H1 (cell line): Measurements from ENCODE around the gene CACNA2D1. TPM values are rescaled to one million over a fixed set of nuclear protein-coding genes. Genes with fewer than 3 reads are reported as not detected.

ENCODE experiments used
- CTCF ChIA-PET: fragments of 300-600 bp; sonication (Branson Sonifier 250); formaldehyde crosslinking; loops from one replicate; lab custom pipeline; 2021; ENCODE audit not compliant: partially characterized antibody; lab: Charles Lee
- POLR2A ChIA-PET: fragments of 300-600 bp; sonication (Branson Sonifier 250); formaldehyde crosslinking; loops from one replicate; lab custom pipeline; 2021; ENCODE audit warnings: inconsistent platforms; ENCODE audit not compliant: partially characterized antibody; lab: Charles Lee
- DNase-seq, 2 experiments: peaks; one replicate each; pipeline versions ENCODE4 v3.0.0 to v3.0.0-alpha.2; 2010 to 2022; ENCODE audit warnings: low spot score in 2 of 2, low read depth in 1 of 2, mixed read lengths in 1 of 2
- FAIRE-seq: peaks from 2 replicates; lab custom pipeline; 2011; peaks lifted over from hg19 to GRCh38; lab: Jason Lieb, UNC
- H2AFZ ChIP-seq: 2 replicates; pipeline ENCODE4 v1.8.1; 2012; ENCODE audit warnings: low read length, inconsistent platforms
- H2AK5ac ChIP-seq: 2 replicates; pipeline ENCODE4 v1.6.1; 2013; ENCODE audit warnings: low read depth, low read length
- H2BK120ac ChIP-seq: replicated peaks from 2 replicates; pipeline ENCODE3; 2013; ENCODE audit warnings: low read depth, low read length, inconsistent platforms
- H2BK12ac ChIP-seq: 2 replicates; pipeline ENCODE4 v1.6.1; 2013; ENCODE audit warnings: low read depth, low read length
- H2BK15ac ChIP-seq: 2 replicates; pipeline ENCODE4 v1.6.1; 2013; ENCODE audit warnings: low read length
- H2BK20ac ChIP-seq: 2 replicates; pipeline ENCODE4 v1.6.1; 2013; ENCODE audit warnings: low read length
- H2BK5ac ChIP-seq: 2 replicates; pipeline ENCODE4 v1.6.1; 2013; ENCODE audit warnings: low read depth, low read length
- H3K14ac ChIP-seq: 2 replicates; pipeline ENCODE4 v1.6.1; 2013; ENCODE audit warnings: inconsistent platforms; ENCODE audit not compliant: insufficient read length
- H3K18ac ChIP-seq: 2 replicates; pipeline ENCODE4 v1.6.1; 2013; ENCODE audit warnings: low read length; ENCODE audit errors: extremely low read depth
- H3K23ac ChIP-seq: 2 replicates; pipeline ENCODE4 v1.6.1; 2013; ENCODE audit warnings: inconsistent platforms; ENCODE audit not compliant: insufficient read length
- H3K23me2 ChIP-seq: 2 replicates; pipeline ENCODE4 v1.6.1; 2013; ENCODE audit warnings: low read depth, low read length
- H3K27ac ChIP-seq: 2 replicates; pipeline ENCODE4 v1.6.1; 2011; ENCODE audit warnings: low read depth, low read length, inconsistent platforms
- H3K27me3 ChIP-seq, 4 experiments: replicated peaks in 1 of 4; 1 replicate in 1 of 4; 2 replicates in 3 of 4; pipeline versions ENCODE4 v1.6.1 to v1.8.1; 2011 to 2013; ENCODE audit warnings: low read length in 3 of 4, mild to moderate bottlenecking in 3 of 4, inconsistent platforms in 2 of 4, mixed read lengths in 2 of 4, moderate library complexity in 1 of 4; ENCODE audit not compliant: control insufficient read depth in 3 of 4, insufficient read depth in 3 of 4; ENCODE audit errors: extremely low read depth in 1 of 4
- H3K36me3 ChIP-seq, 4 experiments: 2 replicates each; pipeline versions ENCODE4 v1.6.1 to v1.8.1; 2011 to 2013; ENCODE audit warnings: mild to moderate bottlenecking in 4 of 4, low read length in 3 of 4, moderate library complexity in 2 of 4, control low read depth in 1 of 4, inconsistent platforms in 1 of 4; ENCODE audit not compliant: insufficient read depth in 4 of 4, control insufficient read depth in 2 of 4
- H3K4ac ChIP-seq: replicated peaks from 2 replicates; pipeline ENCODE3; 2013; ENCODE audit warnings: low read length, low read depth, mixed read lengths, inconsistent platforms; ENCODE audit not compliant: insufficient read length
- H3K4me1 ChIP-seq, 4 experiments: replicated peaks in 1 of 4; 1 replicate in 1 of 4; 2 replicates in 3 of 4; pipeline versions ENCODE4 v1.6.1 to v1.8.1; 2011 to 2013; ENCODE audit warnings: low read length in 3 of 4, inconsistent platforms in 2 of 4, mixed read lengths in 1 of 4; ENCODE audit not compliant: insufficient read depth in 4 of 4, control insufficient read depth in 3 of 4
- H3K4me2 ChIP-seq, 2 experiments: 2 replicates each; pipeline versions ENCODE4 v1.6.1 to v1.8.1; 2011 to 2013; ENCODE audit warnings: low read depth in 2 of 2, low read length in 2 of 2, control low read depth in 1 of 2, inconsistent platforms in 1 of 2, mild to moderate bottlenecking in 1 of 2; ENCODE audit not compliant: insufficient read depth in 1 of 2
- H3K4me3 ChIP-seq, 4 experiments: fragments of 200-600, 300-600 bp in 1 of 4; sonication (generic), shearing (Covaris generic), sonication (Bioruptor Twin) in 1 of 4; 2 replicates each; pipeline versions ENCODE4 v1.5.1 to v1.8.1; 2011 to 2016; ENCODE audit warnings: low read length in 4 of 4, low read depth in 3 of 4, control low read depth in 2 of 4, inconsistent platforms in 2 of 4, mild to moderate bottlenecking in 2 of 4, mixed read lengths in 1 of 4, moderate library complexity in 1 of 4; ENCODE audit not compliant: insufficient read depth in 2 of 4; ENCODE audit errors: extremely low read depth in 1 of 4
- H3K56ac ChIP-seq: replicated peaks from 2 replicates; pipeline ENCODE3; 2013; ENCODE audit warnings: low read depth, mild to moderate bottlenecking, mixed read lengths, low read length, inconsistent platforms; ENCODE audit not compliant: insufficient read length
- H3K79me1 ChIP-seq: 2 replicates; pipeline ENCODE4 v1.6.1; 2013; ENCODE audit warnings: low read depth, low read length, control low read depth
- H3K79me2 ChIP-seq, 2 experiments: 2 replicates each; pipeline versions ENCODE4 v1.6.1 to v1.8.1; 2012 to 2013; ENCODE audit warnings: low read length in 2 of 2, mild to moderate bottlenecking in 2 of 2, inconsistent platforms in 1 of 2; ENCODE audit not compliant: insufficient read depth in 2 of 2, control insufficient read depth in 1 of 2
- H3K9ac ChIP-seq, 4 experiments: replicated peaks in 1 of 4; 1 replicate in 1 of 4; 2 replicates in 3 of 4; pipeline versions ENCODE4 v1.6.1 to v1.8.1; 2011 to 2013; ENCODE audit warnings: low read depth in 3 of 4, low read length in 3 of 4, control low read depth in 2 of 4, mild to moderate bottlenecking in 2 of 4, moderate library complexity in 2 of 4, inconsistent platforms in 1 of 4; ENCODE audit errors: extremely low read depth in 1 of 4
- H3K9me3 ChIP-seq, 2 experiments: 2 replicates each; pipeline versions ENCODE4 v1.6.1 to v1.8.1; 2012 to 2013; ENCODE audit warnings: mild to moderate bottlenecking in 2 of 2, moderate library complexity in 2 of 2, control low read depth in 1 of 2, inconsistent platforms in 1 of 2, low read depth in 1 of 2, low read length in 1 of 2, mixed read lengths in 1 of 2; ENCODE audit not compliant: insufficient read depth in 2 of 2
- H4K20me1 ChIP-seq, 2 experiments: replicated peaks in 1 of 2; 2 replicates each; pipeline versions ENCODE3 to v1.8.1; 2011 to 2013; ENCODE audit warnings: inconsistent platforms in 2 of 2, low read length in 2 of 2, mild to moderate bottlenecking in 1 of 2; ENCODE audit not compliant: insufficient read depth in 2 of 2, control insufficient read depth in 1 of 2
- H4K5ac ChIP-seq: 2 replicates; pipeline ENCODE4 v1.6.1; 2013; ENCODE audit warnings: low read length, low read depth, mixed read lengths, inconsistent platforms; ENCODE audit not compliant: insufficient read length
- H4K8ac ChIP-seq: 2 replicates; pipeline ENCODE4 v1.8.0; 2013; ENCODE audit warnings: mild to moderate bottlenecking, moderate library complexity, low read length, inconsistent platforms; ENCODE audit not compliant: insufficient read depth; ENCODE audit errors: extremely low read depth
- H4K91ac ChIP-seq: replicated peaks from 2 replicates; pipeline ENCODE3; 2013; ENCODE audit warnings: low read length, mixed read lengths, inconsistent platforms; ENCODE audit not compliant: insufficient read length
- BCL11A ChIP-seq, 2 experiments: IDR thresholded peaks; one replicate each; pipeline ENCODE4 v1.6.1; 2011; ENCODE audit warnings: low read depth in 2 of 2, low read length in 2 of 2, mild to moderate bottlenecking in 2 of 2
- CEBPB ChIP-seq: IDR thresholded peaks from 2 replicates; pipeline ENCODE4 v1.6.1; 2012; ENCODE audit warnings: low read depth, low read length
- CTBP2 ChIP-seq: IDR thresholded peaks from 2 replicates; pipeline ENCODE4 v1.7.0; 2011; ENCODE audit warnings: borderline replicate concordance, mild to moderate bottlenecking, moderate library complexity, mixed read lengths, low read length; ENCODE audit not compliant: insufficient read depth, insufficient read length
- GABPA ChIP-seq: IDR thresholded peaks from 2 replicates; pipeline ENCODE4 v1.6.1; 2011; ENCODE audit warnings: mild to moderate bottlenecking, low read length, moderate library complexity, borderline replicate concordance; ENCODE audit not compliant: insufficient read depth
- MAFK ChIP-seq: IDR thresholded peaks from 2 replicates; pipeline ENCODE4 v1.6.1; 2012; ENCODE audit warnings: low read depth, mild to moderate bottlenecking, improper control_type of control experiment, low read length
- PHF8 ChIP-seq: fragments of 200-600 bp; sonication (generic); conservative IDR thresholded peaks from 2 replicates; pipeline ENCODE4 v1.7.1; 2012; ENCODE audit warnings: low read depth, mild to moderate bottlenecking, inconsistent platforms, low read length, moderate library complexity
- POLR2AphosphoS5 ChIP-seq: IDR thresholded peaks from 2 replicates; pipeline ENCODE4 v1.6.1; 2011; ENCODE audit warnings: low read depth, low read length
- POU5F1 ChIP-seq: IDR thresholded peaks from 2 replicates; pipeline ENCODE4 v1.6.1; 2011; ENCODE audit warnings: low read depth, mild to moderate bottlenecking, low read length, moderate library complexity
- RNF2 ChIP-seq: fragments of 200-900, 300-1000 bp; sonication (generic); IDR thresholded peaks from 2 replicates; pipeline ENCODE4 v1.7.1; 2016; ENCODE audit warnings: borderline replicate concordance, low read depth, mild to moderate bottlenecking, antibody characterized with exemption, low read length; ENCODE audit not compliant: poor library complexity, severe bottlenecking; ENCODE audit errors: missing control alignments
- RXRA ChIP-seq: IDR thresholded peaks from 2 replicates; pipeline ENCODE4 v1.6.1; 2011; ENCODE audit warnings: low read depth, mild to moderate bottlenecking, low read length, moderate library complexity; ENCODE audit not compliant: insufficient read depth
- SIRT6 ChIP-seq: IDR thresholded peaks from one replicate; pipeline ENCODE4 v1.7.1; 2012; ENCODE audit warnings: low read length, inconsistent platforms
- SRF ChIP-seq: IDR thresholded peaks from 2 replicates; pipeline ENCODE4 v1.6.1; 2011; ENCODE audit warnings: mild to moderate bottlenecking, low read depth, low read length, moderate library complexity
- SUZ12 ChIP-seq: fragments of 200-600 bp; sonication (generic); IDR thresholded peaks from 2 replicates; pipeline ENCODE4 v1.6.1; 2012; ENCODE audit warnings: mild to moderate bottlenecking, inconsistent platforms, low read length, moderate library complexity, mixed read lengths
- YY1 ChIP-seq: IDR thresholded peaks from 2 replicates; pipeline ENCODE4 v1.6.1; 2011; ENCODE audit warnings: low read depth, mild to moderate bottlenecking, low read length
- ZNF274 ChIP-seq: IDR thresholded peaks from 2 replicates; pipeline ENCODE4 v1.7.0; 2012; ENCODE audit warnings: low read length, borderline replicate concordance; ENCODE audit errors: extremely low read depth
- WGBS, 2 experiments: shearing (Covaris generic) in 1 of 2; methylation state at CpG; one replicate each; pipeline versions ENCODE4 v1.1.6 to v1.1.7; 2013 to 2015; ENCODE audit warnings: low lambda C conversion rate in 2 of 2, mixed read lengths in 2 of 2, inconsistent platforms in 1 of 2, low coverage in 1 of 2, missing lambda C conversion rate in 1 of 2; ENCODE audit not compliant: insufficient replicate concordance in 2 of 2, insufficient coverage in 1 of 2, insufficient read length in 1 of 2; ENCODE audit errors: extremely low coverage in 1 of 2, missing lambda C conversion rate in 1 of 2; 5-methylcytosine and 5-hydroxymethylcytosine counted together
- polyA plus RNA-seq, 7 experiments: library from polyadenylated mRNA; depleted of rRNA in 3 of 7; stranded (reverse) in 5 of 7; unstranded in 2 of 7; fragments of >200 nt in 5 of 7; fragments of 200-250 nt in 2 of 7; gene quantifications; 1 replicate in 5 of 7; 2 replicates in 1 of 7; 4 replicates in 1 of 7; pipeline versions ENCODE4 v1.2.1 to v1.2.3, GENCODE V29; 2011 to 2013; ENCODE audit warnings: missing spikeins in 2 of 7, mixed read lengths in 2 of 7
- total RNA-seq: library from RNA; stranded (reverse); fragmentation: NEBNext Ultra II Directional; extraction: Animal tissue kit (Norgen Biotek cat#: 25700); gene quantifications from 2 replicates; pipeline ENCODE4 v1.2.1, GENCODE V29; 2021

Gene CACNA2D1
- total and polyA plus RNA-seq, 2 of the 8 experiments (the other 6 are each of a cell fraction or from before 2014, with no cell fraction given): 4.3 to 27.3 TPM

DNA sequence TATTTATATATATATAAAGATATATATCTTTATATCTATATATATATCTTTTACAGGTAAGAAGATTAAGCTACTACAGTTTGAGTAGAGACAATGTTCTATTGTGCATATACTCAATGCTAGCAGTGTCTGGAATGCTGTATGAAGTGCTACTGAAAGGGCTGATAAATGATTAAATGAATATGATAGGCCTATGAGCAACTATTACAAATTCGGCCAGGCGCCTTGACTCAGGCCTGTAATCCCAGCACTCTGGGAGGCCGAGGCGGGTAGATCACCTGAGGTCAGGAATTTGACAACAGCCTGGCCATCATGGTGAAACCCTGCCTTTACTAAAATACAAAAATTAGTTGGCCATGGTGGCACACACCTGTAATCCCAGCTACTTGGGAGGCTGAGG lies 297.1 kb downstream of the CACNA2D1 start:
- Histone ChIP-seq H2AK5ac (no peak overlapping the region), H2BK5ac (no peak overlapping the region), H4K91ac (no peak overlapping the region), H2BK20ac (no peak overlapping the region), H3K36me3 (no peaks in the 10 kb centered on the region), H3K4ac (no peak overlapping the region), H3K56ac (no peak overlapping the region), H3K27ac (no peak overlapping the region), H3K18ac (no peak overlapping the region), H4K20me1 (no peaks in the 10 kb centered on the region), H3K23me2 (no peaks in the 10 kb centered on the region), H3K23ac (no peak overlapping the region), H3K9ac (no peak overlapping the region), H3K4me1 (0 out of 7 replicates have a peak, but pooled peaks cover 0 to 2% (median 0%) of the 10 kb centered on the region in 4 experiments), H2BK12ac (no peak overlapping the region), H2BK120ac (no peak overlapping the region), H3K4me2 (no peak overlapping the region), H4K8ac (no peak overlapping the region), H3K27me3 (no peaks in the 10 kb centered on the region), H2BK15ac (no peak overlapping the region), H3K4me3 (no peak overlapping the region), H3K14ac (no peak overlapping the region), H3K79me2 (no peaks in the 10 kb centered on the region), H4K5ac (no peak overlapping the region), H2AFZ (no peak overlapping the region), H3K79me1 (no peaks in the 10 kb centered on the region), H3K9me3 (no peaks in the 10 kb centered on the region)
- DNase-seq: no peak
- CTCF ChIA-PET: interaction anchor here (0.5 to 2.2 kb wide), 3 partner anchors 15 to 101 kb away, joined by 3 to 6 read pairs (median 3); no protein-coding TSS in a partner anchor
- FAIRE-seq: no peak
- WGBS, 2 experiments: 98% methylated on average over 4 of the region's 4 CpGs; no CpG with 5 or more reads in 1 of the 2 experiments
- POLR2A ChIA-PET: no interaction called here
- TF ChIP-seq BCL11A (IDR thresholded peaks at IDR 0.05; ENCODE audit: low read depth in 2 of 2, low read length in 2 of 2): no peak
- TF ChIP-seq SIRT6: no peak
- no peak for TF ChIP-seq CEBPB
- no peak for TF ChIP-seq POU5F1
- no peak for TF ChIP-seq YY1
- no peak for TF ChIP-seq RNF2
- TF ChIP-seq SRF: no peak
- no peak for TF ChIP-seq GABPA
- no peak for TF ChIP-seq ZNF274
- no peak for TF ChIP-seq POLR2AphosphoS5
- no peak for TF ChIP-seq CTBP2
- TF ChIP-seq SUZ12: no peak
- no peak for TF ChIP-seq RXRA
- no peak for TF ChIP-seq PHF8
- TF ChIP-seq MAFK: no peak
